8988T (cell line): Measurements from ENCODE around the gene FKBP1A.
"Not testable (repeated sequence)": the region's sequence is repeated elsewhere in the genome, so short reads cannot be mapped to it uniquely, and the experiment has no call there.

ENCODE experiments used
- DNase-seq: peaks from one replicate; pipeline ENCODE4 v3.0.0; 2011

FKBP1A gene

GRCh38 chr20:1360094-1360846 lies 32.6 kb downstream of the FKBP1A start:
- no peak for DNase-seq

- DNase-seq = no peak
Observed at GRCh38 chr20:1357921-1358671, 34.8 kb downstream of the FKBP1A start.

GRCh38 chr20:1353956-1354355 lies 38.9 kb downstream of the FKBP1A start:
- no peak for DNase-seq

- no peak for DNase-seq
Observed at GRCh38 chr20:1346315-1346969, 46.4 kb downstream of the FKBP1A start.

GRCh38 chr20:1345756-1346093 lies 47.1 kb downstream of the FKBP1A start:
- DNase-seq = no peak

GRCh38 chr20:1345030-1345755 lies 47.7 kb downstream of the FKBP1A start:
- no peak for DNase-seq

- not testable (repeated sequence) for DNase-seq
Observed at GRCh38 chr20:1343446-1344124, 49.3 kb downstream of the FKBP1A start.

- no peak for DNase-seq
Observed at GRCh38 chr20:1341561-1342265, 51.1 kb downstream of the FKBP1A start.

GRCh38 chr20:1338801-1339200 lies 54.1 kb downstream of the FKBP1A start:
- DNase-seq = no peak

- DNase-seq = no peak
Observed at GRCh38 chr20:1338096-1338495, 54.8 kb downstream of the FKBP1A start.

- no peak for DNase-seq
Observed at GRCh38 chr20:1337441-1337840, 55.4 kb downstream of the FKBP1A start.

GRCh38 chr20:1336699-1337367 lies 56.0 kb downstream of the FKBP1A start:
- DNase-seq = no peak

- DNase-seq = no peak
Observed at GRCh38 chr20:1335961-1336698, 56.7 kb downstream of the FKBP1A start.

- no peak for DNase-seq
Observed at GRCh38 chr20:1334761-1335160, 58.1 kb downstream of the FKBP1A start.

GRCh38 chr20:1334370-1334731 lies 58.5 kb downstream of the FKBP1A start:
- DNase-seq = no peak

- DNase-seq = no peak
Observed at GRCh38 chr20:1333462-1334369, 59.1 kb downstream of the FKBP1A start.

GRCh38 chr20:1332749-1333300 lies 60.0 kb downstream of the FKBP1A start:
- DNase-seq = no peak

GRCh38 chr20:1331801-1332453 lies 60.9 kb downstream of the FKBP1A start:
- no peak for DNase-seq

- no peak for DNase-seq
Observed at GRCh38 chr20:1331101-1331500, 61.8 kb downstream of the FKBP1A start.
